Fibroblast of lung (primary cell): ENCODE results near the gene NKAIN2. TPM values are rescaled to one million over a fixed set of nuclear protein-coding genes. Genes with fewer than 3 reads are reported as not detected.

Experiments used
- DNase-seq, 2 donors: peaks; one replicate each; pipeline versions ENCODE4 v3.0.0 to v3.0.0-alpha.2; 2010; ENCODE audit warnings: low read depth in 2 of 2
- H2AFZ ChIP-seq: 2 replicates; pipeline ENCODE4 v1.5.1; 2012; ENCODE audit warnings: low read length, control low read depth, inconsistent platforms
- H3K27ac ChIP-seq: 2 replicates; pipeline ENCODE4 v1.5.1; 2011; ENCODE audit warnings: low read length, control low read depth; ENCODE audit not compliant: insufficient read depth
- H3K27me3 ChIP-seq: 2 replicates; pipeline ENCODE4 v1.5.1; 2011; ENCODE audit warnings: mild to moderate bottlenecking, low read length; ENCODE audit not compliant: control insufficient read depth, insufficient read depth
- H3K36me3 ChIP-seq: 2 replicates; pipeline ENCODE4 v1.5.1; 2011; ENCODE audit warnings: low read length; ENCODE audit not compliant: control insufficient read depth, insufficient read depth
- H3K4me1 ChIP-seq: 2 replicates; pipeline ENCODE4 v1.5.1; 2011; ENCODE audit warnings: low read length; ENCODE audit not compliant: control insufficient read depth, insufficient read depth; ENCODE audit errors: extremely low read depth
- H3K4me2 ChIP-seq: 2 replicates; pipeline ENCODE4 v1.5.1; 2011; ENCODE audit warnings: low read length, control low read depth; ENCODE audit not compliant: insufficient read depth; ENCODE audit errors: extremely low read depth
- H3K4me3 ChIP-seq, 4 experiments: fragments of 200-600 bp in 1 of 4; sonication (generic) in 1 of 4; replicated peaks in 1 of 4; 2 replicates each; pipeline ENCODE4 v1.5.1; 2011 to 2016; ENCODE audit warnings: low read length in 4 of 4, low read depth in 3 of 4, mild to moderate bottlenecking in 3 of 4, control low read depth in 2 of 4, inconsistent platforms in 1 of 4, mixed read lengths in 1 of 4; ENCODE audit not compliant: insufficient read depth in 1 of 4; ENCODE audit errors: control extremely low read depth in 1 of 4
- H3K79me2 ChIP-seq: 2 replicates; pipeline ENCODE4 v1.5.1; 2012; ENCODE audit warnings: mild to moderate bottlenecking, low read length, inconsistent platforms; ENCODE audit not compliant: control insufficient read depth, insufficient read depth
- H3K9ac ChIP-seq: 2 replicates; pipeline ENCODE4 v1.5.1; 2011; ENCODE audit warnings: mild to moderate bottlenecking, low read length, control low read depth; ENCODE audit not compliant: insufficient read depth
- H3K9me3 ChIP-seq: 2 replicates; pipeline ENCODE4 v1.5.1; 2012; ENCODE audit warnings: low read depth, low read length; ENCODE audit not compliant: control insufficient read depth, insufficient read depth
- H4K20me1 ChIP-seq: 2 replicates; pipeline ENCODE4 v1.5.1; 2011; ENCODE audit warnings: low read length; ENCODE audit not compliant: control insufficient read depth, insufficient read depth; ENCODE audit errors: extremely low read depth
- EZH2 ChIP-seq: IDR thresholded peaks from 2 replicates; pipeline ENCODE4 v1.5.1; 2012; ENCODE audit warnings: low read length, control low read depth, mild to moderate bottlenecking; ENCODE audit errors: missing control alignments
- polyA plus RNA-seq, 2 donors: library from polyadenylated mRNA; depleted of rRNA in 1 of 2; stranded (reverse) in 1 of 2; unstranded in 1 of 2; fragments of >200 nt; gene quantifications; 2 replicates each; pipeline ENCODE4 v1.2.1, GENCODE V29; 2011 to 2012; ENCODE audit warnings: missing spikeins in 1 of 2
- total RNA-seq: library from RNA; depleted of rRNA; stranded (reverse); fragments of >200 nt; gene quantifications from 2 replicates; pipeline ENCODE4 v1.2.1, GENCODE V29; 2014
- TF ChIP-seq, protein P1 (sequence below), 2 donors: IDR thresholded peaks in 1 of 2; conservative IDR thresholded peaks in 1 of 2; 1 replicate in 1 of 2; 2 replicates in 1 of 2; pipeline ENCODE4 v1.5.1; 2011 to 2012; ENCODE audit warnings: low read length in 2 of 2, control low read depth in 1 of 2, inconsistent platforms in 1 of 2, low read depth in 1 of 2, mild to moderate bottlenecking in 1 of 2

Gene NKAIN2
- total and polyA plus RNA-seq, 2 donors (not counting 1 experiment from before 2014, with no cell fraction given), result not detected

GRCh38 chr6:124436803-124437202, 633.1 kb downstream of the NKAIN2 start:
- no peak overlapping the region for H3K27ac ChIP-seq
- no peak for TF ChIP-seq EZH2
- TF ChIP-seq, protein P1, sequence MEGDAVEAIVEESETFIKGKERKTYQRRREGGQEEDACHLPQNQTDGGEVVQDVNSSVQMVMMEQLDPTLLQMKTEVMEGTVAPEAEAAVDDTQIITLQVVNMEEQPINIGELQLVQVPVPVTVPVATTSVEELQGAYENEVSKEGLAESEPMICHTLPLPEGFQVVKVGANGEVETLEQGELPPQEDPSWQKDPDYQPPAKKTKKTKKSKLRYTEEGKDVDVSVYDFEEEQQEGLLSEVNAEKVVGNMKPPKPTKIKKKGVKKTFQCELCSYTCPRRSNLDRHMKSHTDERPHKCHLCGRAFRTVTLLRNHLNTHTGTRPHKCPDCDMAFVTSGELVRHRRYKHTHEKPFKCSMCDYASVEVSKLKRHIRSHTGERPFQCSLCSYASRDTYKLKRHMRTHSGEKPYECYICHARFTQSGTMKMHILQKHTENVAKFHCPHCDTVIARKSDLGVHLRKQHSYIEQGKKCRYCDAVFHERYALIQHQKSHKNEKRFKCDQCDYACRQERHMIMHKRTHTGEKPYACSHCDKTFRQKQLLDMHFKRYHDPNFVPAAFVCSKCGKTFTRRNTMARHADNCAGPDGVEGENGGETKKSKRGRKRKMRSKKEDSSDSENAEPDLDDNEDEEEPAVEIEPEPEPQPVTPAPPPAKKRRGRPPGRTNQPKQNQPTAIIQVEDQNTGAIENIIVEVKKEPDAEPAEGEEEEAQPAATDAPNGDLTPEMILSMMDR (conservative IDR thresholded peaks at IDR 0.05 in 1 of 2, IDR thresholded peaks at IDR 0.05 in 1 of 2; ENCODE audit: low read depth in 1 of 2, low read length in 2 of 2), result no peak
- no peak overlapping the region for H2AFZ ChIP-seq
- H3K79me2 ChIP-seq, result no peaks in the 10 kb centered on the region
- H3K9ac ChIP-seq, result no peak overlapping the region
- no peak overlapping the region for H3K4me3 ChIP-seq
- H3K27me3 ChIP-seq, result no peaks in the 10 kb centered on the region
- H3K36me3 ChIP-seq, result no peaks in the 10 kb centered on the region
- no peak for DNase-seq
- H3K9me3 ChIP-seq, result no peaks in the 10 kb centered on the region
- no peak overlapping the region for H3K4me2 ChIP-seq
- no peaks in the 10 kb centered on the region for H3K4me1 ChIP-seq
- H4K20me1 ChIP-seq, result no peaks in the 10 kb centered on the region

DNA sequence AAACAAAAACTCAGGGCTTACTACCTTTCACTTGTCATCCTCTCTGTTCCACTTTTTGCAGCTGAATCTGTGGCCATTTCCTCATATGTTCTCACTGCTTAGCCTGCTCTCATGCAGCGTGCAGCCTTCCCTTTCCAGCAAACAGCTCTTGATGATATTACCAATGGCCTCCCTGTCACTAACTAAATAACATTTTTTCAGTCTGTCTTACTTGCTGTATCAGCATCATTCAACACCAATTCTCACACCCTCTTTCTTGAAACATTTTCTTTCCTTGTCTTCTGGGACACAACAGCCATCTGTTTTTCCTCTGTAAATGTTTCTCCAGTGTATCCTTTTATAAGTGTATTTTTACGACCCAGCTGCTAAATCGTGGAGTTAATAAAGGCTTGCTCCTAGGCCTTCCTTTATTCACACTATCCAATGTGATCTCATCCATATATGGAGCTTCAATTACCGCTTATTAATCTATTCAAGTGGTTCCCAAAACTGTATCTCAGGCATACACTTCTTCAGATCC, 634.9 kb downstream of the NKAIN2 start:
- Histone ChIP-seq H3K9ac (no peak overlapping the region), H3K36me3 (no peaks in the 10 kb centered on the region), H4K20me1 (no peaks in the 10 kb centered on the region), H3K27ac (no peak overlapping the region), H3K27me3 (no peaks in the 10 kb centered on the region), H3K4me2 (no peak overlapping the region), H3K9me3 (no peaks in the 10 kb centered on the region), H3K4me1 (no peaks in the 10 kb centered on the region), H2AFZ (no peak overlapping the region), H3K79me2 (no peaks in the 10 kb centered on the region), H3K4me3 (no peak overlapping the region)
- no peak for DNase-seq
- TF ChIP-seq EZH2, result no peak
- TF ChIP-seq, protein P1 (conservative IDR thresholded peaks at IDR 0.05 in 1 of 2, IDR thresholded peaks at IDR 0.05 in 1 of 2; ENCODE audit: low read depth in 1 of 2, low read length in 2 of 2), result no peak

DNA sequence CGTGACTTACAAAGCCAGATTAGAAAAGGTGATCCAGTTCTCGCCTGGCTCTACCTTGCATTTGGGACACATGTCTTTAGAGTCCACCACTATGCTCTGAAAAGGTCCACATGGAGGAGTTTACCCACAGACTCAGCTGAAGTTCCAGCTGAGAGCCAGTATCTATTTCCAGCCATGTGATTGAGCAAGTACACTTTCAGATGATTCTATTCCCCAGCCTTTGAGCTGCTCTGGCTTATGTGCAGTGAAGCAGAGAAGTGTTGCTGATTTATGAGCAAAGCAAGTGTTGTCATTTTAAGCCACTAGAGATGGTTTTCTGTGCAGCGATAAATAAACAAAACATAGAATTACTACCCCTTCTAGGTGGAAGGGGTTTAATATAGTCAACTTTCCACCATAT, 637.8 kb downstream of the NKAIN2 start:
- no peaks in the 10 kb centered on the region for H3K36me3 ChIP-seq
- TF ChIP-seq, protein P1 (conservative IDR thresholded peaks at IDR 0.05 in 1 of 2, IDR thresholded peaks at IDR 0.05 in 1 of 2; ENCODE audit: low read depth in 1 of 2, low read length in 2 of 2), result no peak
- no peak for TF ChIP-seq EZH2
- DNase-seq, result no peak
- H4K20me1 ChIP-seq, result no peaks in the 10 kb centered on the region
- no peaks in the 10 kb centered on the region for H3K79me2 ChIP-seq
- no peak overlapping the region for H3K9ac ChIP-seq
- no peaks in the 10 kb centered on the region for H3K27me3 ChIP-seq
- H2AFZ ChIP-seq, result no peak overlapping the region
- H3K4me3 ChIP-seq, result no peak overlapping the region
- no peaks in the 10 kb centered on the region for H3K9me3 ChIP-seq
- no peaks in the 10 kb centered on the region for H3K4me1 ChIP-seq
- no peak overlapping the region for H3K27ac ChIP-seq
- no peak overlapping the region for H3K4me2 ChIP-seq
